Lower lobe of right lung (tissue), 2 donors: ENCODE results near the gene GPR152. TPM values are rescaled to one million over a fixed set of nuclear protein-coding genes. Genes with fewer than 3 reads are reported as not detected.
A peak's percentile ranks its signal among the peaks of the same experiment; 100 is the strongest.

ENCODE experiments used
- ATAC-seq, 2 donors: fragments of 200-7000 bp; cut with Tn5 transposase; one replicate each; pipeline ENCODE4 v1.9.1; 2020 to 2022; ENCODE audit warnings: mild to moderate bottlenecking in 2 of 2, moderate library complexity in 2 of 2
- DNase-seq: peaks from one replicate; pipeline ENCODE4 v3.0.0-alpha.2; 2020
- H3K27ac ChIP-seq: fragments of 200-600 bp; one replicate; pipeline ENCODE4 v1.8.0; 2022
- H3K27me3 ChIP-seq: fragments of 200-600 bp; one replicate; pipeline ENCODE4 v1.8.0; 2022; ENCODE audit warnings: low read depth
- H3K36me3 ChIP-seq: fragments of 200-600 bp; one replicate; pipeline ENCODE4 v1.8.0; 2022; ENCODE audit warnings: mild to moderate bottlenecking
- H3K4me1 ChIP-seq: fragments of 200-600 bp; one replicate; pipeline ENCODE4 v1.8.0; 2022
- H3K4me3 ChIP-seq: fragments of 200-600 bp; one replicate; pipeline ENCODE4 v1.8.0; 2022; ENCODE audit warnings: mild to moderate bottlenecking
- H3K9me3 ChIP-seq: fragments of 200-600 bp; one replicate; pipeline ENCODE4 v1.8.0; 2022
- intact Hi-C: fragments of 100-400 bp; cut with DNase I; formaldehyde crosslinking; loops from one replicate; pipeline ENCODE4 v1.11.0; 2022
- total RNA-seq: library from RNA; stranded (reverse); fragmentation: NEBNext Ultra II Directional; extraction: Animal tissue kit (Norgen Biotek cat#: 25700); gene quantifications from one replicate; pipeline ENCODE4 v1.2.1, GENCODE V29; 2021
- TF ChIP-seq, protein P1 (sequence below): fragments of 200-600 bp; IDR thresholded peaks from one replicate; pipeline ENCODE4 v1.8.0; 2022; ENCODE audit warnings: antibody characterized with exemption, mild to moderate bottlenecking
- donor health status: DM: no; HTN: yes; CAD: no; lungs with severe emphysema.

GPR152 gene
- total RNA-seq, 1 donor from 2014 or later: not detected

DNA sequence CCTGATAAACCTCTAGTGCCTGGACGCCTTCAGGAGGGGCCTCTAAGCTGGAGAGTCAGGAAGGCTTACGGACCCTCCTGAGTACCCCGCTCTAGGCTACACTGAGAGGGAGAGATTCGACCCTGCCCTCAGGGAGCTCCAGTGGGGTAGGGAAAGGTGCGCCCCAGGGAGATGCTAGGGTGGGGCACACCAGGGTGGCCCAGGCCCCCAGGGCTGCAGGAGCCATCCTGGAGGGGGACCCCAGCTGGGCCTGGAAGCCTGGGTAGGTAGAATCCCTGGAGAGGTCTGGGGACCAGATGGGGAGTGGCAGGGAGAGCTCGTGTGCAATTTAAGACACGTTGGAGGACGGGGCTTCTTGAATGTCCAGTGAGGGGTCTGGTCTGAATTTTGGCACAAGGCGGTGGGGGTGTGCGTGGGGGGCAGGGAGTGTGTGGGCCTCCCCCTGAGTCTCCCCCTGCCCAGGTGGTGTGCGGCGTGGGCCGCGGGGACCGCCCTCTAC lies 32.3 kb downstream of the GPR152 start:
- H3K36me3 ChIP-seq: no peaks in the 10 kb centered on the region
- peak overlapping the region; percentile 66 for H3K4me3 ChIP-seq
- TF ChIP-seq, protein P1, sequence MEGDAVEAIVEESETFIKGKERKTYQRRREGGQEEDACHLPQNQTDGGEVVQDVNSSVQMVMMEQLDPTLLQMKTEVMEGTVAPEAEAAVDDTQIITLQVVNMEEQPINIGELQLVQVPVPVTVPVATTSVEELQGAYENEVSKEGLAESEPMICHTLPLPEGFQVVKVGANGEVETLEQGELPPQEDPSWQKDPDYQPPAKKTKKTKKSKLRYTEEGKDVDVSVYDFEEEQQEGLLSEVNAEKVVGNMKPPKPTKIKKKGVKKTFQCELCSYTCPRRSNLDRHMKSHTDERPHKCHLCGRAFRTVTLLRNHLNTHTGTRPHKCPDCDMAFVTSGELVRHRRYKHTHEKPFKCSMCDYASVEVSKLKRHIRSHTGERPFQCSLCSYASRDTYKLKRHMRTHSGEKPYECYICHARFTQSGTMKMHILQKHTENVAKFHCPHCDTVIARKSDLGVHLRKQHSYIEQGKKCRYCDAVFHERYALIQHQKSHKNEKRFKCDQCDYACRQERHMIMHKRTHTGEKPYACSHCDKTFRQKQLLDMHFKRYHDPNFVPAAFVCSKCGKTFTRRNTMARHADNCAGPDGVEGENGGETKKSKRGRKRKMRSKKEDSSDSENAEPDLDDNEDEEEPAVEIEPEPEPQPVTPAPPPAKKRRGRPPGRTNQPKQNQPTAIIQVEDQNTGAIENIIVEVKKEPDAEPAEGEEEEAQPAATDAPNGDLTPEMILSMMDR: no peak
- ATAC-seq (no peak), DNase-seq (no peak)
- H3K27ac ChIP-seq: peak overlapping the region; percentile 91
- H3K4me1 ChIP-seq: peaks cover 49% of the 10 kb centered on the region
- intact Hi-C loops: no loop called here
- no peaks in the 10 kb centered on the region for H3K9me3 ChIP-seq
- no peaks in the 10 kb centered on the region for H3K27me3 ChIP-seq

DNA sequence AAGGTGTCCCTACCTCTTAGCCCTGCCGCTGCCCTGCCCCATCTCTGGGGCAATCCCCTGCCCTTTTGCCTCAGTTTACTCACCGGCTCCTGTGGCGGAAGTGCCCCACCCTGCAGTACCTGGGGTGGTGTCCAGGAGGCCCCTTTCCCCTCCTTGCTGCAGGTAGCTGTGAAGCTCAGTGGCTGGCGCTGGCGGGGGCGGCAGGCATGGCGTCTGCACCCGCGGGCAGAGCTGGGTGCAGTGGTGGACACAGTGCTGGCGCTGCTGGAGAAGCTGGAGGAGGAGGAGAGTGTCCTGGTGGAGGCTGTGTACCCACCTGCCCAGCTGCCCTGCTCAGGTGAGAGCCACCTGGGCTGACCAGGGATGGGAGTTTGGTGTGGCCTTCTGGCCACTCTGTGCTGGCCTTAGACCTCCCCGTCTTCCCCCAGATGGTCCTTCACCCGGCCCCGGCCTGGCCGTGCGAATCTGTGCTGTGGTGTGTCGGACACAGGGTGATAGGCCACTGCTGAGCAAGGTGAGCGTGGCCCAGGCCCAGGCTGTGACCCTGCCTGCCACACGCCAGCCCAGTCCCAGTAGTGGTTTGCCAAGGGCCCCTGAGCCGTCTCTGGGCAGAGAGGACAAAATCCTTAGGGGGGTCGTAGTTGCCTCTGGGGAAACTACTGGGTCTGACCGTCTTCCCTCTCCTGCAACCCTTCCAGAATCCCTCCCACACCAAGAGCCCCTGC lies 33.0 kb downstream of the GPR152 start:
- intact Hi-C loops: no loop called here
- H3K36me3 ChIP-seq: no peaks in the 10 kb centered on the region
- H3K27ac ChIP-seq: peak overlapping the region; percentile 91
- no peaks in the 10 kb centered on the region for H3K9me3 ChIP-seq
- TF ChIP-seq, protein P1: no peak
- H3K27me3 ChIP-seq: no peaks in the 10 kb centered on the region
- H3K4me1 ChIP-seq: peaks cover 55% of the 10 kb centered on the region
- no peak overlapping the region for H3K4me3 ChIP-seq
- ATAC-seq (no peak), DNase-seq (no peak)

DNA sequence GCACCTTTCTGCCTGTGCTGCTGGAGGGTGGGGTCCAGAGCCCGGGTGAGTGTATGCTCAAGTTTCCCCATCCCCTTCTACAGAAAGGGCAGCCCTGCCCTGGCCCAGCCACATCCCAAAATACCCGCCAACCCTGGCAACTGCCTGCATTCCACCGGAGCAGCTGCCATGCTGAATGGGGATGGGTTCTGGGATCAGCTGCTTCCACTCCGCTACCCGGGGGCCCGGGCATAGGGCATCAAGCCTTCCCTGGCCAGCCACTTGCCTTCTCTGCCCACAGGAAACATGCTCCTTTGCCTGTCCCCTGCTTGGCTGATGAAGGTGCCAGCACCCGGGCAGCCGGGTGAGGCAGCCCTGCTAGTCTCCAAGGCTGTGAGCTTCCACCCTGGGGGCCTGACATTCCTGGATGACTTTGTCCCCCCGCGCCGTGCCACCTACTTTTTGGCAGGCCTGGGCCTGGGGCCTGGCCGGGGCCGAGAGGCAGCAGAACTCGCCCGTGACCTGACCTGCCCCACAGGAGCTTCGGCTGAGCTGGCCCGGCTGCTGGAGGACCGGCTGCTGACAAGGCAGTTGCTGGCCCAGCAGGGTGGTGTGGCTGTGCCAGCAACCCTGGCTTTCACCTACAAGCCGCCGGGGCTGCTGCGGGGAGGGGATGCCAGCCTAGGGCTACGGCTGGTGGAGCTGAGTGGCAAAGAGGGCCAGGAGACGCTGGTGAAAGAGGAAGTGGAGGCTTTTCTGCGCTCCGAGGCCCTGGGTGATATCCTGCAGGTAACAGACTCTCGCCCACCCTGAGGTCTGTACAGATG lies 33.9 kb downstream of the GPR152 start:
- ATAC-seq (no peak), DNase-seq (no peak)
- peaks cover 55% of the 10 kb centered on the region for H3K4me1 ChIP-seq
- no peak overlapping the region for H3K27ac ChIP-seq
- H3K36me3 ChIP-seq: no peaks in the 10 kb centered on the region
- intact Hi-C loops: no loop called here
- no peak overlapping the region for H3K4me3 ChIP-seq
- H3K27me3 ChIP-seq: no peaks in the 10 kb centered on the region
- no peaks in the 10 kb centered on the region for H3K9me3 ChIP-seq
- TF ChIP-seq, protein P1: no peak

DNA sequence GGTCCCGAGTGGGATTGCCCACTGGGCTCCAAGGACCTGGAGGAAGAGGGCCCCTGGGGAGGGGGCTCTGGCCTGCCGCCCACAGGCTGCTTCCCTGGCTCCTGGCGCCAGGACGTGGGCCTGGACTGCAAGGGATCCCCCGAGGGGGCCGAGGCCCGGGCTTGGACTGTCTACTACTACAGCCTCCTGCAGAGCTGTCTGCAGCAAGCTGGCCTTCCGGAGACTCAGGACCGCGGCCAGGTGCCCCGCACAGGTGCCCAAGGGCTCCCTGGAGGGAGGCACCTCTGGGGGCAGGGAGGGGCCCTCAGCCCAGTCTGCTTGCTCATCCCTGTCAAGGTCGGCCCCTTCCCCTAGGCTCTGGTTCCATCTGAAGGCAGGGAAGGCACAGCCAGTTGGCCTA lies 35.1 kb downstream of the GPR152 start:
- Histone ChIP-seq H3K4me3 (no peak overlapping the region), H3K36me3 (no peaks in the 10 kb centered on the region), H3K27ac (peak overlapping the region; percentile 62), H3K27me3 (no peaks in the 10 kb centered on the region), H3K4me1 (peaks cover 55% of the 10 kb centered on the region), H3K9me3 (no peaks in the 10 kb centered on the region)
- ATAC-seq: no peak
- intact Hi-C loops: no loop called here
- TF ChIP-seq, protein P1: no peak
- DNase-seq: no peak

DNA sequence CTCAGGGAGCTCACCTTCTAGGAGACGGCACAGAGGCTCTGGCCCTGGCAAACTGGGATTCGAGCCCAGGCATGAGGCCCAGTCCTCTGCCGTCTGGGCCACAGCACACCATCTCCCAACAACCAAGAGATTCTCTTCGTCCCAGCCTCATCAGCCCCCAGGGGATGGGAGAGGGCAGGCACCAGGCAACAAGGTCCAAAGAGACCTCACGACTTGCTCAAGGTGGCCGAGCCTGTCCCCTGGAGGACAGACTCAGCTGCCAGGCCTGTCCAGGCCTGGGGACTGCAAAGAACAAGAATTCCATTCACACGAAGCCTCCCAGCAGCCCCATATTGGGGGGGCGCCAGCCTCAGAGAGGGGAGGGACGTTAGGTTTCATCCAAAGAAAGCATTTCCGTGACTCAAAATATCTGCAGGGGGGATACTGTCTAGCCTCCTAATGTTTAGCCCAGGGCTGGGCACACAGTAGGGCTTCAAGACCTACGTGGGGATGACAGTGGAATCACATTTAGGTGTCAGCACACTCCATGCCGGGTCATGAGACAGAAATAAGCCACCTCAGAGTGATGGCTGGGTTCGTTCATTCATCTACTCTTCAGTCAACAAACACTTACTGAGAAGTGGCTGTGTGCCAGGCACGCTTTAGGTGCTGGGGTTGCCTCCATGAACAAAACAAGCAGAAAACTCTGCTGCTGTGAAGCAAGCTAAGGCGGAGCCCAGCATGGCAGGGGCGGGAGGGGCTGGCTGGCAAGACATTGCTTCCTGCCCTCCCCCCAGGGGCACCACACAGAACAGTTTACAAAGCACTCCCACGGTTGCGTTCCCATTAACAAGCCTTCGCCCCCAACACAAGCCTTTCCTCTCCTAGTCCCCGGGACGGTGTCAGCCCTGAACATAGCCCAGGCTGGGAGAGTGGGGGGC lies 35.9 kb downstream of the GPR152 start:
- TF ChIP-seq, protein P1: no peak
- Histone ChIP-seq H3K9me3 (no peaks in the 10 kb centered on the region), H3K36me3 (no peaks in the 10 kb centered on the region), H3K27me3 (no peaks in the 10 kb centered on the region), H3K4me3 (no peak overlapping the region), H3K27ac (peak overlapping the region; percentile 62), H3K4me1 (peaks cover 55% of the 10 kb centered on the region)
- no peak for ATAC-seq
- peak; percentile 69 for DNase-seq
- intact Hi-C loops: no loop called here
